Upper lobe of left lung (tissue), 6 donors: Measurements from ENCODE around the gene MMP23B. TPM values are rescaled to one million over a fixed set of nuclear protein-coding genes. Genes with fewer than 3 reads are reported as not detected.
A peak's percentile ranks its signal among the peaks of the same experiment; 100 is the strongest.

ENCODE experiments used
- ATAC-seq, 2 donors: fragments of 200-7000 bp; cut with Tn5 transposase; one replicate each; pipeline ENCODE4 v1.9.1; 2022; ENCODE audit warnings: mild to moderate bottlenecking in 2 of 2, moderate library complexity in 2 of 2; ENCODE audit not compliant: low FRiP score in 2 of 2
- DNase-seq, 2 donors: peaks; one replicate each; pipeline ENCODE4 v3.0.0-alpha.2; 2019 to 2020
- H3K27ac ChIP-seq, 4 donors: fragments of 200-600 bp; sonication (generic); one replicate each; pipeline ENCODE4 v1.5.1; 2016 to 2019
- H3K27me3 ChIP-seq, 4 donors: fragments of 200-600 bp; sonication (generic); one replicate each; pipeline ENCODE4 v1.5.1; 2017 to 2019
- H3K36me3 ChIP-seq, 4 donors: fragments of 200-600 bp; sonication (generic); one replicate each; pipeline ENCODE4 v1.5.1; 2016 to 2019
- H3K4me1 ChIP-seq, 4 donors: fragments of 200-600 bp; sonication (generic); one replicate each; pipeline ENCODE4 v1.5.1; 2018 to 2019
- H3K4me3 ChIP-seq, 4 donors: fragments of 200-600 bp; sonication (generic); one replicate each; pipeline ENCODE4 v1.5.1; 2017 to 2019; ENCODE audit warnings: mild to moderate bottlenecking in 2 of 4, moderate library complexity in 1 of 4
- H3K9me3 ChIP-seq, 4 donors: fragments of 200-600 bp; sonication (generic); one replicate each; pipeline ENCODE4 v1.5.1; 2018 to 2019
- CTCF ChIP-seq, 6 experiments: fragments of 450-650 bp in 4 of 6; fragments of 200-600 bp in 2 of 6; sonication (generic) in 2 of 6; IDR thresholded peaks; one replicate each; pipeline ENCODE4 v1.5.1; 2016 to 2019; ENCODE audit warnings: antibody characterized with exemption in 6 of 6
- EP300 ChIP-seq, 4 donors: sonication (generic); formaldehyde crosslinking; IDR thresholded peaks; one replicate each; pipeline ENCODE4 v1.5.1; 2017; ENCODE audit warnings: antibody characterized with exemption in 4 of 4, control low read depth in 2 of 4
- POLR2A ChIP-seq, 4 donors: fragments of 450-650 bp; IDR thresholded peaks; one replicate each; pipeline ENCODE4 v1.5.1; 2016 to 2017; ENCODE audit warnings: antibody characterized with exemption in 4 of 4, mild to moderate bottlenecking in 2 of 4
- POLR2AphosphoS5 ChIP-seq, 2 donors: sonication (generic); formaldehyde crosslinking; IDR thresholded peaks; one replicate each; pipeline ENCODE4 v1.5.1; 2017; ENCODE audit warnings: antibody characterized with exemption in 2 of 2
- WGBS, 2 donors: methylation state at CpG; one replicate each; pipeline ENCODE4 v1.1.5; 2017 to 2018; 5-methylcytosine and 5-hydroxymethylcytosine counted together
- total RNA-seq, 6 donors: library from RNA; depleted of rRNA in 4 of 6; stranded (reverse); fragments of >200 nt in 4 of 6; gene quantifications; one replicate each; pipeline versions ENCODE4 v1.1.0 to v1.2.1, GENCODE V29; 2016 to 2021
- donor health status: DM: no; HTN: no; CAD: no; lungs with moderate emphysema.
- donor health status: DM: no; HTN: yes; CAD: no; lungs with severe emphysema.

Gene MMP23B
- total RNA-seq, 6 donors from 2014 or later, result 13.6 to 79.3 (median 33.0) TPM; not detected in 1

- peaks cover under 1 to 18% (median 13%) of the 10 kb centered on the region in 4 donors for H3K4me1 ChIP-seq
- H3K9me3 ChIP-seq, result no peaks in the 10 kb centered on the region
- no peaks in the 10 kb centered on the region for H3K36me3 ChIP-seq
- no peaks in the 10 kb centered on the region for H3K27me3 ChIP-seq
- no peak overlapping the region for H3K4me3 ChIP-seq
- ATAC-seq (no peak), DNase-seq (peak in 1 of 2 donors; percentile 20)
- WGBS, 2 donors, result 89 to 92% methylated on average over 14 to 17 of the region's 17 CpGs
- no peak overlapping the region for H3K27ac ChIP-seq
- TF ChIP-seq POLR2AphosphoS5 (IDR thresholded peaks at IDR 0.05) (no peak), POLR2A (IDR thresholded peaks at IDR 0.05) (no peak), CTCF (IDR thresholded peaks at IDR 0.05) (no peak), EP300 (IDR thresholded peaks at IDR 0.05) (no peak)
Observed at GRCh38 chr1:1605724-1606123, 26.2 kb upstream of the MMP23B start.

GRCh38 chr1:1606232-1606631 lies 25.7 kb upstream of the MMP23B start:
- no peak for ATAC-seq
- WGBS, 2 donors, result 74 to 93% methylated on average over 5 to 6 of the region's 13 CpGs
- H3K9me3 ChIP-seq, result no peaks in the 10 kb centered on the region
- peak in 1 of 2 donors; percentile 58 for DNase-seq
- H3K36me3 ChIP-seq, result no peaks in the 10 kb centered on the region
- peaks cover 5 to 19% (median 13%) of the 10 kb centered on the region in 4 donors for H3K4me1 ChIP-seq
- peak overlapping the region in 1 of 4 donors; percentile 79 for H3K27ac ChIP-seq
- TF ChIP-seq POLR2A (IDR thresholded peaks at IDR 0.05) (no peak), POLR2AphosphoS5 (IDR thresholded peaks at IDR 0.05) (no peak), EP300 (IDR thresholded peaks at IDR 0.05) (no peak), CTCF (IDR thresholded peaks at IDR 0.05) (no peak)
- no peaks in the 10 kb centered on the region for H3K27me3 ChIP-seq
- no peak overlapping the region for H3K4me3 ChIP-seq

GRCh38 chr1:1609822-1610485 lies 22.0 kb upstream of the MMP23B start:
- H3K4me1 ChIP-seq, result peaks cover 21 to 45% (median 36%) of the 10 kb centered on the region in 4 donors
- peak overlapping the region in 3 of 4 donors; percentile 76 to 78 (median 78) for H3K27ac ChIP-seq
- H3K36me3 ChIP-seq, result no peaks in the 10 kb centered on the region
- DNase-seq (peak in 1 of 2 donors; percentile 44), ATAC-seq (no peak)
- 60 to 63% methylated on average over 11 to 12 of the region's 12 CpGs for WGBS, 2 donors
- H3K4me3 ChIP-seq, result no peak overlapping the region
- H3K27me3 ChIP-seq, result no peaks in the 10 kb centered on the region
- TF ChIP-seq POLR2AphosphoS5 (IDR thresholded peaks at IDR 0.05) (no peak), EP300 (IDR thresholded peaks at IDR 0.05) (no peak), POLR2A (IDR thresholded peaks at IDR 0.05) (no peak), CTCF (IDR thresholded peaks at IDR 0.05) (no peak)
- no peaks in the 10 kb centered on the region for H3K9me3 ChIP-seq

- no peak overlapping the region for H3K4me3 ChIP-seq
- TF ChIP-seq CTCF (IDR thresholded peaks at IDR 0.05), result no peak
- no peak for TF ChIP-seq POLR2A (IDR thresholded peaks at IDR 0.05)
- TF ChIP-seq EP300 (IDR thresholded peaks at IDR 0.05), result no peak
- no peak for TF ChIP-seq POLR2AphosphoS5 (IDR thresholded peaks at IDR 0.05)
- 62 to 65% methylated on average over 9 of the region's 9 CpGs for WGBS, 2 donors
- no peaks in the 10 kb centered on the region for H3K27me3 ChIP-seq
- H3K4me1 ChIP-seq, result peaks cover 21 to 45% (median 36%) of the 10 kb centered on the region in 4 donors
- H3K9me3 ChIP-seq, result no peaks in the 10 kb centered on the region
- DNase-seq, result no peak
- no peaks in the 10 kb centered on the region for H3K36me3 ChIP-seq
- peak overlapping the region; percentile 76 to 99 (median 78) for H3K27ac ChIP-seq
- no peak for ATAC-seq
Observed at GRCh38 chr1:1610796-1611195, 21.2 kb upstream of the MMP23B start.

GRCh38 chr1:1612104-1612400 lies 19.9 kb upstream of the MMP23B start:
- DNase-seq (peak in 1 of 2 donors; percentile 62), ATAC-seq (peak in 1 of 2 donors; percentile 23)
- H3K9me3 ChIP-seq, result no peaks in the 10 kb centered on the region
- peaks cover 27 to 53% (median 46%) of the 10 kb centered on the region in 4 donors for H3K4me1 ChIP-seq
- no peaks in the 10 kb centered on the region for H3K27me3 ChIP-seq
- TF ChIP-seq POLR2AphosphoS5 (IDR thresholded peaks at IDR 0.05) (no peak), EP300 (IDR thresholded peaks at IDR 0.05) (peak in 1 of 4 donors; percentile 6)
- no peaks in the 10 kb centered on the region for H3K36me3 ChIP-seq
- 69 to 76% methylated on average over 3 of the region's 3 CpGs for WGBS, 2 donors
- H3K4me3 ChIP-seq, result no peak overlapping the region
- H3K27ac ChIP-seq, result peak overlapping the region; percentile 78 to 100 (median 88)
